Neural cell (in vitro differentiated cells): ENCODE results near the gene RDH8. TPM values are rescaled to one million over a fixed set of nuclear protein-coding genes. Genes with fewer than 3 reads are reported as not detected.

Source experiments
- H2AFZ ChIP-seq: fragments of 200-600, 300-800 bp; sonication (generic), shearing (Covaris generic); 2 replicates; pipeline ENCODE4 v1.6.0; 2014; ENCODE audit warnings: low read depth, mild to moderate bottlenecking, antibody characterized with exemption, low read length, moderate library complexity
- H3F3A ChIP-seq: fragments of 200-600 bp; shearing (Covaris generic); 2 replicates; pipeline ENCODE4 v1.6.1; 2016; ENCODE audit warnings: mild to moderate bottlenecking, moderate library complexity, mixed read lengths, antibody characterized with exemption, low read length; ENCODE audit not compliant: insufficient read depth, poor library complexity, severe bottlenecking
- H3K27ac ChIP-seq: fragments of 200-600, 300-800 bp; sonication (generic), shearing (Covaris generic); 2 replicates; pipeline ENCODE4 v1.5.1; 2014; ENCODE audit warnings: mild to moderate bottlenecking, low read length, moderate library complexity
- H3K27me3 ChIP-seq: fragments of 300-800, 200-600 bp; sonication (generic), shearing (Covaris generic); 2 replicates; pipeline ENCODE4 v1.6.0; 2014; ENCODE audit warnings: mild to moderate bottlenecking, low read depth, low read length, moderate library complexity; ENCODE audit not compliant: insufficient read depth
- H3K36me3 ChIP-seq: fragments of 300-800, 200-600 bp; sonication (generic), shearing (Covaris generic); 2 replicates; pipeline ENCODE4 v1.5.1; 2014; ENCODE audit warnings: mild to moderate bottlenecking, antibody characterized with exemption, low read length, moderate library complexity; ENCODE audit not compliant: insufficient read depth
- H3K4me2 ChIP-seq: fragments of 300-800, 200-600 bp; sonication (generic), shearing (Covaris generic); 2 replicates; pipeline ENCODE4 v1.6.0; 2014; ENCODE audit warnings: mild to moderate bottlenecking, low read length
- H3K4me3 ChIP-seq: fragments of 300-800, 200-600 bp; sonication (generic), shearing (Covaris generic); 2 replicates; pipeline ENCODE4 v1.5.1; 2014; ENCODE audit warnings: mild to moderate bottlenecking, low read length, moderate library complexity
- H3K79me2 ChIP-seq: fragments of 200-600 bp; shearing (Covaris generic); replicated peaks from 2 replicates; pipeline ENCODE4 v1.6.0; 2014; ENCODE audit warnings: mild to moderate bottlenecking, low read length, moderate library complexity; ENCODE audit not compliant: insufficient read depth
- H3K9ac ChIP-seq: fragments of 300-800, 200-600 bp; sonication (generic), shearing (Covaris generic); 2 replicates; pipeline ENCODE4 v1.6.1; 2016; ENCODE audit warnings: mild to moderate bottlenecking, low read length, mixed read lengths
- H3K9me2 ChIP-seq: fragments of 200-600 bp; shearing (Covaris generic); 2 replicates; pipeline ENCODE4 v1.6.1; 2016; ENCODE audit warnings: mild to moderate bottlenecking, low read length, mixed read lengths; ENCODE audit not compliant: insufficient read depth
- H3K9me3 ChIP-seq: fragments of 200-600, 300-800 bp; sonication (generic), shearing (Covaris generic); 2 replicates; pipeline ENCODE4 v1.6.1; 2016; ENCODE audit warnings: mild to moderate bottlenecking, mixed run types, low read length, moderate library complexity, mixed read lengths
- H4K20me1 ChIP-seq: fragments of 200-600 bp; shearing (Covaris generic); 2 replicates; pipeline ENCODE4 v1.6.1; 2016; ENCODE audit warnings: mild to moderate bottlenecking, mixed run types; ENCODE audit not compliant: insufficient read depth
- CTCF ChIP-seq: fragments of 450-650 bp; IDR thresholded peaks from 2 replicates; pipeline ENCODE4 v1.5.1; 2014; ENCODE audit warnings: antibody characterized with exemption, mild to moderate bottlenecking, moderate library complexity; ENCODE audit not compliant: poor library complexity, severe bottlenecking
- EP300 ChIP-seq: fragments of 450-650 bp; conservative IDR thresholded peaks from 2 replicates; pipeline ENCODE4 v1.6.1; 2014; ENCODE audit warnings: antibody characterized with exemption, mild to moderate bottlenecking, moderate library complexity; ENCODE audit not compliant: poor library complexity, severe bottlenecking
- EZH2 ChIP-seq: fragments of 200-600, 300-800 bp; shearing (Covaris generic), sonication (generic); IDR thresholded peaks from 2 replicates; pipeline ENCODE4 v1.6.1; 2014; ENCODE audit warnings: antibody characterized with exemption, low read length, borderline replicate concordance, mild to moderate bottlenecking; ENCODE audit not compliant: insufficient read depth, poor library complexity, severe bottlenecking
- MXI1 ChIP-seq: fragments of 450-650 bp; conservative IDR thresholded peaks from 2 replicates; pipeline ENCODE4 v1.6.1; 2014; ENCODE audit warnings: antibody characterized with exemption, mild to moderate bottlenecking; ENCODE audit not compliant: poor library complexity, severe bottlenecking
- POLR2AphosphoS5 ChIP-seq: IDR thresholded peaks from 2 replicates; pipeline ENCODE4 v1.6.1; 2012
- RAD21 ChIP-seq: fragments of 450-650 bp; conservative IDR thresholded peaks from 2 replicates; pipeline ENCODE4 v1.6.1; 2014; ENCODE audit warnings: antibody characterized with exemption, mild to moderate bottlenecking, moderate library complexity
- REST ChIP-seq: IDR thresholded peaks from 2 replicates; pipeline ENCODE4 v1.6.1; 2012; ENCODE audit warnings: borderline replicate concordance
- SMC3 ChIP-seq: fragments of 450-650 bp; conservative IDR thresholded peaks from 2 replicates; pipeline ENCODE4 v1.6.1; 2014; ENCODE audit warnings: antibody characterized with exemption, mild to moderate bottlenecking, moderate library complexity; ENCODE audit not compliant: poor library complexity
- TAF1 ChIP-seq: IDR thresholded peaks from 2 replicates; pipeline ENCODE4 v1.6.1; 2012; ENCODE audit warnings: low read depth
- polyA plus RNA-seq: library from polyadenylated mRNA; depleted of rRNA; stranded (reverse); fragments of >200 nt; gene quantifications from 2 replicates; pipeline ENCODE4 v1.2.3, GENCODE V29; 2014

Gene RDH8
- polyA plus RNA-seq, 1 donor from 2014 or later: not detected

GRCh38 chr19:10061717-10062310 lies 48.5 kb downstream of the RDH8 start:
- H4K20me1 ChIP-seq: no peaks in the 10 kb centered on the region
- no peak overlapping the region for H3K27ac ChIP-seq
- H3F3A ChIP-seq: no peaks in the 10 kb centered on the region
- no peak for TF ChIP-seq EP300
- no peaks in the 10 kb centered on the region for H3K79me2 ChIP-seq
- H3K9me3 ChIP-seq: no peaks in the 10 kb centered on the region
- no peaks in the 10 kb centered on the region for H3K27me3 ChIP-seq
- no peak overlapping the region for H3K4me3 ChIP-seq
- no peaks in the 10 kb centered on the region for H3K9me2 ChIP-seq
- H3K9ac ChIP-seq: no peak overlapping the region
- H3K4me2 ChIP-seq: no peak overlapping the region
- no peak overlapping the region for H2AFZ ChIP-seq
- no peaks in the 10 kb centered on the region for H3K36me3 ChIP-seq

- no peaks in the 10 kb centered on the region for H4K20me1 ChIP-seq
- H3K36me3 ChIP-seq: no peaks in the 10 kb centered on the region
- H3K4me3 ChIP-seq: no peak overlapping the region
- H3K9me2 ChIP-seq: no peaks in the 10 kb centered on the region
- no peaks in the 10 kb centered on the region for H3K27me3 ChIP-seq
- H3K79me2 ChIP-seq: no peaks in the 10 kb centered on the region
- H3K4me2 ChIP-seq: no peak overlapping the region
- H3F3A ChIP-seq: no peaks in the 10 kb centered on the region
- no peak overlapping the region for H3K27ac ChIP-seq
- no peaks in the 10 kb centered on the region for H3K9me3 ChIP-seq
- no peak overlapping the region for H3K9ac ChIP-seq
- TF ChIP-seq EZH2: no peak
- TF ChIP-seq SMC3: no peak
- no peak for TF ChIP-seq CTCF
- no peak for TF ChIP-seq MXI1
- no peak for TF ChIP-seq REST
- TF ChIP-seq POLR2AphosphoS5: no peak
- no peak for TF ChIP-seq EP300
- TF ChIP-seq TAF1: no peak
- no peak for TF ChIP-seq RAD21
- no peak overlapping the region for H2AFZ ChIP-seq
These were observed 54.9 kb downstream of the RDH8 start for GRCh38 chr19:10068205-10068604.
